HUES64 (cell line): Measurements from ENCODE around the gene FTHL17. TPM values are rescaled to one million over a fixed set of nuclear protein-coding genes. Genes with fewer than 3 reads are reported as not detected.

Experiments used
- H3K27ac ChIP-seq: 2 replicates; pipeline ENCODE4 v1.7.0; 2013; ENCODE audit warnings: low read depth, low read length, inconsistent platforms
- H3K27me3 ChIP-seq: 2 replicates; pipeline ENCODE4 v1.6.1; 2013; ENCODE audit warnings: mild to moderate bottlenecking, low read length; ENCODE audit not compliant: insufficient read depth
- H3K36me3 ChIP-seq: 2 replicates; pipeline ENCODE4 v1.6.1; 2013; ENCODE audit warnings: mild to moderate bottlenecking, low read length; ENCODE audit not compliant: insufficient read depth
- H3K4me1 ChIP-seq: 2 replicates; pipeline ENCODE4 v1.6.1; 2013; ENCODE audit warnings: mild to moderate bottlenecking, low read length, moderate library complexity; ENCODE audit not compliant: insufficient read depth
- H3K4me3 ChIP-seq: 2 replicates; pipeline ENCODE4 v1.5.1; 2013; ENCODE audit warnings: mild to moderate bottlenecking, low read length, moderate library complexity
- H3K9ac ChIP-seq: 2 replicates; pipeline ENCODE4 v1.6.1; 2013; ENCODE audit warnings: mild to moderate bottlenecking, low read depth, low read length
- H3K9me3 ChIP-seq: 2 replicates; pipeline ENCODE4 v1.6.1; 2013; ENCODE audit warnings: low read depth, low read length; ENCODE audit not compliant: insufficient read depth
- WGBS: fragments of 150-250, 120-280 bp; methylation state at CpG from one replicate; pipeline ENCODE4 v1.1.7; 2013; ENCODE audit warnings: missing lambda C conversion rate; 5-methylcytosine and 5-hydroxymethylcytosine counted together
- polyA plus RNA-seq, 2 experiments: library from polyadenylated mRNA; stranded (reverse); fragments of 50-300 nt; gene quantifications; one replicate each; pipeline ENCODE4 v1.2.3, GENCODE V29; 2013

FTHL17 gene
- not detected for polyA plus RNA-seq (2013, experiment 1 of 2)
- polyA plus RNA-seq (2013, experiment 2 of 2), result not detected

DNA sequence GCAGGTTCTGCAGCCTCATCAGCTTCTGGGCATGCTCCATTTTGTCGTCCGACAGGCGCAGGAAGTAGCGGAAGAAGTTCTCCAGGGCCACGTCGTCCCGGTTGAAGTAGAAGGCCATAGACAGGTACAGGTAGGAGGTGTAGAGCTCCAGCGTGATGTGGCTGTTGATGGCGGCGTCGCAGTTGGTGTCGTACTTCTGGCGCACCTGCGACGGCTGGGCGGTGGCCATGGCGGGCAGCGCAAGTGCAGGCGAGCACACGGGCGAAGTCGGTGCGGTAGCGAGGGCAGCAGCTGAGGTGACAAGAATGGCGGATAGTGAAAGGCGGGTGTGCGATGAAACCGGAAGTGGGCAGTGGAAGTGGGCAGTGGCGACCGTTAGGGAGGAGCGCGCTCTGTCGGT is at the start of gene FTHL17:
Gene FTHL17, minus strand, starts transcription at position 317 of the 400 bp plus-strand sequence. Its CDS starts 88 bp downstream, at position 229.
- 98% methylated on average over 33 of the region's 33 CpGs for WGBS
- H3K27ac ChIP-seq, result no peak within 1 kb of the TSS
- H3K4me3 ChIP-seq, result no peak within 1 kb of the TSS
- no peaks in the 10 kb centered on the region for H3K27me3 ChIP-seq
- no peaks in the 10 kb centered on the region for H3K4me1 ChIP-seq
- no peaks in the 10 kb centered on the region; the same call in 1 of the 2 replicates for H3K9me3 ChIP-seq
- no peak within 1 kb of the TSS for H3K9ac ChIP-seq
- no peaks in the 10 kb centered on the region for H3K36me3 ChIP-seq

DNA sequence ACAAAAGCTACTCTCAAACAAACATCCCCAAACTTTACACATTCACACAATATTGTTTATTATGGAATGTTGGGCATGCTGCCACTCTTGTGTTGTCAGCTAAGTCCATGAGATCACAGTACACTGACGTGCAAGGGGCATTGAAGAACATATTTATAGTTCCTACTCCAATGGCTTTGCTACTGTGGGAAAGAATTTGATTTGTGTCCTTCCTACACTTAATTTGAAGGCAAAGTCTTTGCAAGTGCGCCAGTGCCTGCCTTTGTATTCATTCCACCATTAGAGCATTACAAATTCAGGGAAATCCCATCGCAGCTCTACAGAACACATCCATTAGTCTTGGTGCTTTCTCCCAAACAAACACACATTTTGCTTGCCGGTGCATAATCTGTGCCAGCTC is 45.4 kb upstream of the FTHL17 start:
- WGBS, result 98% methylated on average over 3 of the region's 4 CpGs
- Histone ChIP-seq H3K27ac (no peak overlapping the region), H3K4me3 (no peak overlapping the region), H3K27me3 (no peaks in the 10 kb centered on the region), H3K9ac (no peak overlapping the region), H3K9me3 (no peaks in the 10 kb centered on the region), H3K36me3 (no peaks in the 10 kb centered on the region; the same call in 1 of the 2 replicates), H3K4me1 (no peaks in the 10 kb centered on the region)

DNA sequence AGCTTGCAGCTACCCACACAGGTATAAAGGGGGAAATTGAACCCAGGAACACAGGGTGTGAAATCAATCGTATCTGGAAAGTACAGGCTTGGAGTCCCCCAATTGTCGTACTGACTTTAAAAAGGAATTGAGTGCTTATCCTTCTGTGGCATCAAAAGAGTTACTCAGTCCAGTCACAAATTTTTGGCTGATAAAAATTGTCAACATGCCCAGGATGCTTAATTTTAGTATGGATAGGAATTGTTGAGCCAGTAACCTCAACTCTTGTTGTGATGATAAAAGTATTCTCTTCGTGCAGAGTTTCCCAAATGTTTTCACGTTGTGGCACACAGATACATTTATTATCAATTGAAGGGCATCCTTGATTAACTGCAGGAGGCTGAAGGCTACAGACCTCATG is 43.6 kb upstream of the FTHL17 start:
- H3K36me3 ChIP-seq, result no peaks in the 10 kb centered on the region
- 88% methylated on average over 4 of the region's 4 CpGs for WGBS
- no peak overlapping the region for H3K27ac ChIP-seq
- no peaks in the 10 kb centered on the region for H3K4me1 ChIP-seq
- H3K27me3 ChIP-seq, result no peaks in the 10 kb centered on the region
- no peaks in the 10 kb centered on the region for H3K9me3 ChIP-seq
- no peak overlapping the region for H3K9ac ChIP-seq
- H3K4me3 ChIP-seq, result no peak overlapping the region

DNA sequence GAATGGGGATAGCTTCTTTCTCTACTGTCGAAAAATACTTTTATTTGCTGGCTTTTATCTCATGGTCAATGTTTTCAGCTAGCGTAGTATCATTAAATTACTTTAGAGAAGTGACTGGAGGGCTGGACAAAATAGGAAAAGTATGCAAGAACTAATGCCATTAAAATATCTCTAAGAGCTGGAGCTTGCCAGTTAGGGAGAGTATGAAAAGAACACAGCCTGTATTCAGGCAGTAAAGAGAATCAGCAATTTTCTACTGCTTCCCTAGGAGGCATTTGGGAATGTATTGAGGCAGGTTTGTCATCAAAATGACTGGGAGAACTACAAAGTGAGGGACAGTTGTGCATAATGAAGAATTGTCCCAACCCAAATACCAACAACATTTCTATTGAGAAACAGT is 43.0 kb upstream of the FTHL17 start:
- no peaks in the 10 kb centered on the region for H3K4me1 ChIP-seq
- no peak overlapping the region for H3K4me3 ChIP-seq
- no peak overlapping the region for H3K9ac ChIP-seq
- no peak overlapping the region for H3K27ac ChIP-seq
- no peaks in the 10 kb centered on the region for H3K27me3 ChIP-seq
- H3K9me3 ChIP-seq, result no peaks in the 10 kb centered on the region
- H3K36me3 ChIP-seq, result no peaks in the 10 kb centered on the region
- 100% methylated on average over 2 of the region's 2 CpGs for WGBS

DNA sequence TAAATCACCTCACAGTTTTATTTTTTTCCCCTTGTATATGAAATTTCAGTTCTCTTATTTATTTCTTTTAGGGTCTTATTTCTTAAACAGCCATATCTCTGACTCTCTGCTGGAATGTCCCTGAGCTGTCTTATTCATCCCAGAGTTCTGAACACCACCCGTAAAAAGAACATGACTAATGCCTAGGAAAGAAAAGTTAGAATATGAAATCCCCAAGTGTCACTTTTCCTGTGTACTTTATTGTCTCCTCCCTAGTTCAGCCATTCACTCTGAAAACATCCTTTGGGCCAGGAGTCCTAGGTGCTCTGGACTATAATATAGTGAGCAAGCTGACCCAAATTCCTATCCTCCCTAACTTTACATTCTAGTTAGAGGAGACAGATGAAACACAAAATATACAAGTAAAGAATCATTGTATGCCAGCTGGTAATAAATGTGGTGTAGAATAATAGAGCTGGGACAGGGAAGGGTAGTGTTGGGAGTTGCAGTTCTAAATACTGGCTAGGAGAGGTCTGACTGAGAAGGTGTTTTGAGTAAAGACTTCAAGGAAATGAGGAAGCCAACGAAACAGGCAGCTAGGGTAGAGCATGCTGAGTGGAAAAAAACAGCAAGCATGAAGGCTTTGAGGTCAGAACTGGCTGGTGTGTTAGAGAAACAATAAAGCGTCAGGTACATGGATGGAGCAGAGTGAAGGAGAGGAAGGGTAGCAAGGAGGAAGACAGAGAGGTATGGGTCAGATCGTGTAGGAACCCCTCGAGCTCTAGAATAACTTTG is 40.6 kb upstream of the FTHL17 start:
- H3K27ac ChIP-seq, result no peak overlapping the region
- H3K27me3 ChIP-seq, result no peaks in the 10 kb centered on the region
- no peak overlapping the region for H3K9ac ChIP-seq
- H3K36me3 ChIP-seq, result no peaks in the 10 kb centered on the region
- H3K4me1 ChIP-seq, result no peaks in the 10 kb centered on the region
- no peak overlapping the region for H3K4me3 ChIP-seq
- 86% methylated on average over 5 of the region's 5 CpGs for WGBS
- no peaks in the 10 kb centered on the region for H3K9me3 ChIP-seq

DNA sequence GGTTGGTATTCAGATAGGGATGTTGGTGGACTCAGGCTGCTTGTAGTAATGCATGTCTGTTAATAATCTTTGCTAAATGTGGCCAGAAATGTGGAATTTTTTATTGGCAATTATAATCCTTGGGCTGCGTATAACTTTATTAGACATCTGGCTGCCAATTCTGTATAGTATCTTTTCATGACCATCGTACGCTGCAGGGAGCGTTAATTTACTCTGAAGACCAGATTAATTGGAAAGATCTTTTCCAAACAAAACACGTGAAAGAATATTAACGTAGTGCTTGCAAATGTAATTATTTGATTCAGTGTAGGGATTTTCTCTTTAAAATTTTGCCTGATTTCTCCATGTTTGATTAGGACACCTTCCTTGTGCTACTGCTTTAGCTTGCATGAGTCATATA is 38.8 kb upstream of the FTHL17 start:
- H3K36me3 ChIP-seq, result no peaks in the 10 kb centered on the region
- H3K9me3 ChIP-seq, result no peaks in the 10 kb centered on the region
- no peaks in the 10 kb centered on the region for H3K4me1 ChIP-seq
- no peak overlapping the region for H3K4me3 ChIP-seq
- no peaks in the 10 kb centered on the region for H3K27me3 ChIP-seq
- 95% methylated on average over 6 of the region's 6 CpGs for WGBS
- no peak overlapping the region for H3K9ac ChIP-seq
- H3K27ac ChIP-seq, result no peak overlapping the region

DNA sequence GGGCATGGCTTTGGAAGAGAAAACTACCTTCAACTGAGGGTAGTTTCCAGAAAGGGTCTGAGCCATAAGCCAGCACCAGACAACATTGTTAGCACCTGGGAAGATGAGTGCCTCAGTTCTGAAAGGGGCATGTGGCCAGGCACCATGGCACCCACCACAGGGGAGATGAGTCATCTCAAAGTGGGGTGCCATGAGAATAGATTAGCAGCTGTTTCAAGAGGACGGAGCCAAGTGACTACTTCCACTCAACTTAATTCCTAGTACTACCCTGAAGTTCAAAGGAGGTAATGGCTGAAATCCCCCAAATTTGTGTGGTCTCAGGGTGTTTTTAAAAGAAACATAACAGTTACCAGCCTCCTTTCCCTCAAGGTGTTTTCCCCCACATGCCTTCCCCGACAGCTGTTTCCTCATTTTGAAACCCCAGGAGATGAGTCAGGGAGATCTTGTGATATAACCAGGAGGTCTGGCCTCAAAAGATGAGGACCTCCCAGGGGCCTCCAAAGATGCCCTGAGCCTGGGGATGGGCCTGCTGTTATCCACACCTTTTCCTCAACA is 27.8 kb upstream of the FTHL17 start:
- H3K27me3 ChIP-seq, result no peaks in the 10 kb centered on the region
- no peaks in the 10 kb centered on the region for H3K36me3 ChIP-seq
- H3K4me3 ChIP-seq, result no peak overlapping the region
- H3K9ac ChIP-seq, result no peak overlapping the region
- H3K27ac ChIP-seq, result no peak overlapping the region
- no CpG with 5 or more reads among the region's 2 CpGs for WGBS
- H3K4me1 ChIP-seq, result no peaks in the 10 kb centered on the region
- H3K9me3 ChIP-seq, result no peaks in the 10 kb centered on the region

DNA sequence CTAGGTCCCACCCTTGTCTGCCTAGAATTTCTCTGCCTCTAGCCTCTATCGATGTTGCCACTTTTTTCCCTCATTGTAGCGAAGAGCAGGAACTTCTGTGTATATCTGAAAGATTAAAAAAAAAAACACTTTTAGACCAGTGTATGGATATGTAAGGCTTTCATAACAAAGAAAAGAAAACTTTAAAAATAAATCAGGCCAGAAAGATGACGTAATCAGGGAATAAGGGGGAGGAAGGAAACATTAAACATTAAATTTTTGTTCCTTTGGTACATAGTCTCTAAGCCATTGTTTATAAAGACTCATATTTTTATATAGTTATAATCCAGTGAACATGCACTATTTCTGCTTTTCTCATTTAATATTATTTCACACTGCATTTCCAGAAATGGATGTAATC is 26.2 kb upstream of the FTHL17 start:
- no peaks in the 10 kb centered on the region for H3K4me1 ChIP-seq
- no peak overlapping the region for H3K9ac ChIP-seq
- no CpG with 5 or more reads among the region's 3 CpGs for WGBS
- no peaks in the 10 kb centered on the region for H3K9me3 ChIP-seq
- H3K27me3 ChIP-seq, result no peaks in the 10 kb centered on the region
- no peak overlapping the region for H3K27ac ChIP-seq
- H3K36me3 ChIP-seq, result no peaks in the 10 kb centered on the region
- no peak overlapping the region for H3K4me3 ChIP-seq

DNA sequence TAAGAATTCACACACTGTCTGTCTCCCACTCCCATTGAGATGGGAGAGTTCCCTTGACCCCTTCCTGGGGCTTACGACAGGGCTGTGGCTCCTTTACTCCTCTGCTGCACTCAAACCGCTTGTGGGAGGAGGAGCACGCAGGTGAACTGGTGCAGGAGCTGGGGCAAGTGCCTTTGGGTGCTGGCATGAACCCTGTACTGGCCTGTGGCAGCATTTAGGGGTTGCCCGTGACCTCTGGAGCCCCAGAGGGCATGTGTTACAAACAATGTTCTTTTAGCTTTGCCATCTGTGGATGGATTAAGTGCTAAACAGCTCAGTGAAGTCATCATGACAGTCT is 21.8 kb upstream of the FTHL17 start:
- Histone ChIP-seq H3K9me3 (no peaks in the 10 kb centered on the region), H3K4me1 (no peaks in the 10 kb centered on the region), H3K9ac (no peak overlapping the region), H3K27me3 (no peaks in the 10 kb centered on the region), H3K4me3 (no peak overlapping the region), H3K27ac (no peak overlapping the region), H3K36me3 (no peaks in the 10 kb centered on the region)
- 87% methylated on average over 4 of the region's 4 CpGs for WGBS

DNA sequence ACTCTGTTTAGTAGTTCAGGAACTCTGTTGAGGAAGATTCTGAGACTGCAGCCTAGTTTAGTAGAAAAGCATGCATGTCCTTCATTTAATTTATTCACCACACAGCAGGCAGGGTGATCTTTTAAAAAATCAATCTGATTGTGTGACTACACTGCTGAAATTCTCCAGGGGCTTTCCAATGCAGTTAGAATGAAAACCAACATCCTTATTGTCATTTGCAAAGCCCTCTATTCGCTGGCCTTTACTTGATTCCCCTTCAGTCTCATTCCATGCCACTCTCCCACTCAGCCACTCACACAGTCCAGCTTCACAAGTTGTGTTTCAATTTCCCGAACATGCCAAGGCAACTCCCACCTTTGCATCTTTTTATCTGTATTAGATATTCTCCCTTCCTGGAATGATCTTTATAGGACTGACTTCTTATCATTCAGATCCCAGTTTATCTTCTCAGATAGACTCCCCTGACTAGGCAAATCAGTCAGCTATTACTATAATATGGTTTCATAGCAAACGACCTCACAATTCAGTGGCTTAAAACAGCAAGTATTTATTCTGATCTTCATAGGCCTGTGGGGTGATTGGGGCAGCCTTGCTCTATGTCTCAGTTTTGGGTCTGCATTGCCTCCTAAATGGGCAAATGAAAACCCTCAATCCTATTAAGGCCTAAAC is 21.3 kb upstream of the FTHL17 start:
- no peak overlapping the region for H3K9ac ChIP-seq
- H3K4me1 ChIP-seq, result no peaks in the 10 kb centered on the region
- H3K27me3 ChIP-seq, result no peaks in the 10 kb centered on the region
- H3K27ac ChIP-seq, result no peak overlapping the region
- no peaks in the 10 kb centered on the region for H3K36me3 ChIP-seq
- WGBS, result 96% methylated on average over 2 of the region's 3 CpGs
- no peak overlapping the region for H3K4me3 ChIP-seq
- no peaks in the 10 kb centered on the region for H3K9me3 ChIP-seq

DNA sequence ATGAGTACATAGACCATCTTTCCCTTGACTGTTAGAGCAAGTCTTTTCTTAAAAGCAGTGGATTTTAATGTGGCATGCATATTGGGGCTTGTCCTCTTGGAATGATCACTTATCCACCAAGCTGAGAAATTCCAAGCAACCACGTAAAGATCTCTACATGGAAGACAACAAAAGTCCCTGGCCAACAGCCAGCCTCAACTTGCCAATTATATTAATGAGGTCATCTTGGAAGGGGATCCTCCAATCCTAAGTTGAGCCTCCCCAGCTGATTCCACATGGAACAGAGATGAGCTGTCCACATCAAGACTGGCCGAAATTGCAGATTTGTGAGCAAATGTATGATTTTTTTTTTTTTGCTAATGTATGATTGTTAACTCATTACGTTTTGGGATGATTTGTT is 20.6 kb upstream of the FTHL17 start:
- H3K4me3 ChIP-seq, result no peak overlapping the region
- no peaks in the 10 kb centered on the region for H3K9me3 ChIP-seq
- no peaks in the 10 kb centered on the region for H3K27me3 ChIP-seq
- no peaks in the 10 kb centered on the region for H3K36me3 ChIP-seq
- WGBS, result 100% methylated on average over 2 of the region's 3 CpGs
- no peak overlapping the region for H3K9ac ChIP-seq
- no peaks in the 10 kb centered on the region for H3K4me1 ChIP-seq
- H3K27ac ChIP-seq, result no peak overlapping the region
